Thoracic aorta (tissue), 2 donors: ENCODE measurements around the gene SYNE1. TPM values are rescaled to one million over a fixed set of nuclear protein-coding genes. Genes with fewer than 3 reads are reported as not detected.
"Not testable (repeated sequence)": the region's sequence is repeated elsewhere in the genome, so short reads cannot be mapped to it uniquely, and the experiment has no call there.

Source experiments
- ATAC-seq: fragments of 150-250 bp; one replicate; pipeline ENCODE4 v1.8.0; 2017; ENCODE audit warnings: low read depth; ENCODE audit not compliant: insufficient number of reproducible peaks, low FRiP score
- DNase-seq: peaks from one replicate; pipeline ENCODE4 v3.0.0-alpha.2; 2020; ENCODE audit warnings: low spot score
- H3K27ac ChIP-seq, 2 donors: fragments of 200-600 bp; sonication (generic); 1 replicate in 1 of 2; 2 replicates in 1 of 2; pipeline ENCODE4 v1.5.1; 2016; ENCODE audit warnings: mild to moderate bottlenecking in 2 of 2, moderate library complexity in 2 of 2
- H3K27me3 ChIP-seq: fragments of 200-600 bp; sonication (generic); replicated peaks from 2 replicates; pipeline ENCODE4 v1.6.0; 2016; ENCODE audit warnings: mild to moderate bottlenecking; ENCODE audit not compliant: insufficient read depth
- H3K36me3 ChIP-seq: fragments of 200-600 bp; sonication (generic); one replicate; pipeline ENCODE4 v1.5.1; 2016
- H3K4me1 ChIP-seq, 2 donors: fragments of 200-600 bp; sonication (generic); 1 replicate in 1 of 2; 2 replicates in 1 of 2; pipeline versions ENCODE4 v1.5.1 to v1.6.0; 2016; ENCODE audit warnings: low read depth in 2 of 2, mild to moderate bottlenecking in 1 of 2; ENCODE audit not compliant: control insufficient read depth in 1 of 2
- H3K4me3 ChIP-seq: fragments of 200-600 bp; sonication (generic); 2 replicates; pipeline ENCODE4 v1.5.1; 2016; ENCODE audit warnings: mild to moderate bottlenecking
- H3K9me3 ChIP-seq: fragments of 200-600 bp; sonication (generic); 2 replicates; pipeline ENCODE4 v1.5.1; 2016
- total RNA-seq, 2 donors: library from RNA; depleted of rRNA; stranded (reverse); fragments of >200 nt; gene quantifications; one replicate each; pipeline versions ENCODE4 v1.1.0 to v1.2.3, GENCODE V29; 2016
- TF ChIP-seq, protein P1 (sequence below): fragments of 200-600 bp; sonication (generic); IDR thresholded peaks from one replicate; pipeline ENCODE4 v1.5.1; 2019; ENCODE audit warnings: antibody characterized with exemption

The SYNE1 gene
- total RNA-seq, 2 donors from 2014 or later, result 462 to 552 TPM

DNA sequence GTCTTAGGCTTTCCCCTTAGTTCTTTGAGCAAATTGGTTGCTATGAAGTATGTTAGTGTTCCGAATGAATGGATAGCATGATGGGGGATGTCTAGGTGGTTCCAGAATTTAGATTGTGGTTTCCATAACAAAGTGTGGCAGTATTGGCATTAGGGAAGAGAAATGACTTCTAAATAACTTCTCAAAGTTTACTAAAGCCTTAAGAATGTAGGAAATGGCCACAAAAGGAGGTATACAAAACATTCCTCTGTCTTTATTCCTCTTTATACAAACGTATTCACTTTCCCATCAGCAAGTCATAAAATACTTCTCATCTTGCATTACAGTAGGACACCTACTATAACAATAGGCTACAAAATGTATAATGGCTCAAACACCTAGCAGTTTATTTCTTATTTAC is 550.1 kb downstream of the SYNE1 start:
- no peaks in the 10 kb centered on the region for H3K9me3 ChIP-seq
- H3K4me1 ChIP-seq, result peaks cover 0 to 18% of the 10 kb centered on the region in 2 donors
- no peaks in the 10 kb centered on the region for H3K36me3 ChIP-seq
- ATAC-seq (no peak), DNase-seq (no peak)
- no peaks in the 10 kb centered on the region for H3K27me3 ChIP-seq
- H3K4me3 ChIP-seq, result no peak overlapping the region
- TF ChIP-seq, protein P1, sequence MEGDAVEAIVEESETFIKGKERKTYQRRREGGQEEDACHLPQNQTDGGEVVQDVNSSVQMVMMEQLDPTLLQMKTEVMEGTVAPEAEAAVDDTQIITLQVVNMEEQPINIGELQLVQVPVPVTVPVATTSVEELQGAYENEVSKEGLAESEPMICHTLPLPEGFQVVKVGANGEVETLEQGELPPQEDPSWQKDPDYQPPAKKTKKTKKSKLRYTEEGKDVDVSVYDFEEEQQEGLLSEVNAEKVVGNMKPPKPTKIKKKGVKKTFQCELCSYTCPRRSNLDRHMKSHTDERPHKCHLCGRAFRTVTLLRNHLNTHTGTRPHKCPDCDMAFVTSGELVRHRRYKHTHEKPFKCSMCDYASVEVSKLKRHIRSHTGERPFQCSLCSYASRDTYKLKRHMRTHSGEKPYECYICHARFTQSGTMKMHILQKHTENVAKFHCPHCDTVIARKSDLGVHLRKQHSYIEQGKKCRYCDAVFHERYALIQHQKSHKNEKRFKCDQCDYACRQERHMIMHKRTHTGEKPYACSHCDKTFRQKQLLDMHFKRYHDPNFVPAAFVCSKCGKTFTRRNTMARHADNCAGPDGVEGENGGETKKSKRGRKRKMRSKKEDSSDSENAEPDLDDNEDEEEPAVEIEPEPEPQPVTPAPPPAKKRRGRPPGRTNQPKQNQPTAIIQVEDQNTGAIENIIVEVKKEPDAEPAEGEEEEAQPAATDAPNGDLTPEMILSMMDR, result no peak
- H3K27ac ChIP-seq, result no peak overlapping the region

DNA sequence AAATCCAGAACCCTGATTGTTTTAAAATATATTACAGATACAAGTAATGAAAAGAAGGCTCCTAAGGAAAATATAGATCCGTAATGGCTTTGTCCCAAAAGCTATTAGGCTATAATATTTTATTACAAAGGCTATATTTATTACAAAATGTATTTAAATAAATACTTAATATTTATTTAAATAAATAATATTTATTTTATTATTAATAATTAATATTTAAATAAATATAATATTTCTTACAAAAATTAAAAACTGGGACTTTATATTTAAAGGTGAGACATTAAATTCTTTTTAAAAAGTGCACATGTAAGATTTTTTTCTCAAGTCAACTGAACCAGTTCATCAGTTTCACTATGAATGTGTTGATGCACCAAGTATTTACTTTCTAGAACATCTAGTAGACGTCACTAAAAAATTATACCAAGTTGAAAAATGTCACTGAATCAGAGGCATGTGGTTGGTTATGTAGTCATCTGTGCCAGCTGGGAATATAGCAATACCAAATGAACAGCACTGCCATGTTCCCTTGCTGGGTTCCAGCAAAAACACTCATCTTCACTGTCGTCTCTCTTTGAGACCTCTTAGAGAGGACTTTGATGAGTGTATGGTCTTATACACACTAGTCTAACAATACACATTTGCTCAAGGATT is 550.8 kb downstream of the SYNE1 start:
- DNase-seq (no peak), ATAC-seq (no peak)
- H3K27ac ChIP-seq, result no peak overlapping the region

GRCh38 chr6:152085451-152085921 is 551.7 kb downstream of the SYNE1 start:
- ATAC-seq (no peak), DNase-seq (no peak)
- H3K4me3 ChIP-seq, result no peak overlapping the region
- TF ChIP-seq, protein P1, result no peak
- H3K27me3 ChIP-seq, result no peaks in the 10 kb centered on the region
- peaks cover 0 to 9% of the 10 kb centered on the region in 2 donors for H3K4me1 ChIP-seq
- no peaks in the 10 kb centered on the region for H3K9me3 ChIP-seq
- no peaks in the 10 kb centered on the region for H3K36me3 ChIP-seq
- H3K27ac ChIP-seq, result no peak overlapping the region

More for the DNA sequence above, 550.8 kb downstream of the SYNE1 start:
- no peak overlapping the region for H3K4me3 ChIP-seq
- TF ChIP-seq, protein P1, result no peak
- H3K27me3 ChIP-seq, result no peaks in the 10 kb centered on the region
- peaks cover 0 to 10% of the 10 kb centered on the region in 2 donors for H3K4me1 ChIP-seq
- no peaks in the 10 kb centered on the region for H3K9me3 ChIP-seq
- H3K36me3 ChIP-seq, result no peaks in the 10 kb centered on the region

DNA sequence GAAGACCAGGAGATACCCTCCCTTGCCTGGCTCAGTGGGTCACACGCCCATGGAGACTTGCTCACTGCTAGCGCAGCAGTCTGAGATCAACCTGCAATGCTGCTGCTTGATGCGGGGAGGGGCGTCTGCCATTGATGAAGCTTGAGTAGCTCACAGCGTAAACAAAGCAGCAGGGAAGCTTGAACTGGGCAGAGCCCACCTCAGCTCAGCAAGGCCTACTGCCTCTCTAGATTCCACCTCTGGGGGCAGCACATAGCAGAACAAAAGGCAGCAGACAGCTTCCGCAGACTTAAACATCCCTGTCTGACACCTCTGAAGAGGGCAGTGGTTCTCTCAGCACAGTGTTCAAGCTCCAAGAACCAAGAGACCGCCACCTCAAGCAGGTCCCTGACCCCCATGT is 558.4 kb downstream of the SYNE1 start:
- H3K27me3 ChIP-seq, result no peaks in the 10 kb centered on the region
- H3K4me1 ChIP-seq, result no peaks in the 10 kb centered on the region
- TF ChIP-seq, protein P1, result no peak
- DNase-seq, result no peak
- H3K27ac ChIP-seq, result no peak overlapping the region
- no peaks in the 10 kb centered on the region for H3K36me3 ChIP-seq
- H3K4me3 ChIP-seq, result no peak overlapping the region
- peaks cover 8% of the 10 kb centered on the region for H3K9me3 ChIP-seq
- no peak for ATAC-seq

GRCh38 chr6:152078001-152078400 is 559.2 kb downstream of the SYNE1 start:
- no peak for DNase-seq
- TF ChIP-seq, protein P1, result no peak
- H3K4me1 ChIP-seq, result no peaks in the 10 kb centered on the region
- H3K27ac ChIP-seq, result no peak overlapping the region
- peaks cover 8% of the 10 kb centered on the region for H3K9me3 ChIP-seq
- H3K36me3 ChIP-seq, result no peaks in the 10 kb centered on the region
- H3K4me3 ChIP-seq, result no peak overlapping the region
- H3K27me3 ChIP-seq, result no peaks in the 10 kb centered on the region
- no peak for ATAC-seq

DNA sequence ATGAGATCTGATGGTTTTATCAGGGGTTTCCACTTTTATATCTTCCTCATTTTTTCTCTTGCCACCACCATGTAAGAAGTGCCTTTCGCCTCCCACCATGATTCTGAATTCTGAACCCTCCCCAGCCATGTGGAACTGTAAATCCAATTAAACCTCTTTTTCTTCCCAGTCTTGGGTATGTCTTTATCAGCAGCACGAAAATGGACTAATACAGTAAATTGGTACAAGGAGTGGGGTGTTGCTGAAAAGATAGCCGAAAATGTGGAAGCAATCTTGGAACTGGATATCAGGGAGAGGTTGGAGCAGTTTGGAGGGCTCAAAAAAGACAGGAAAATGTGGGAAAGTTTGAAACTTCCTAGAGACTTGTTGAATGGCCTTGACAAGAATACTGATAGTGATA is 560.9 kb downstream of the SYNE1 start:
- not testable (repeated sequence) for DNase-seq, H3K4me1 ChIP-seq, ATAC-seq, H3K4me3 ChIP-seq, H3K27me3 ChIP-seq, H3K36me3 ChIP-seq, H3K9me3 ChIP-seq, H3K27ac ChIP-seq
